GM10248 (cell line): ENCODE results near the gene TTC3.

Experiments
- CTCF ChIA-PET: fragments of 300-600 bp; sonication (Branson Sonifier 250); formaldehyde crosslinking; extraction: SDS; loops from one replicate; lab custom pipeline; 2021; ENCODE audit warnings: antibody characterized with exemption; lab: Yijun Ruan, JAX
- POLR2A ChIA-PET: fragments of 350-650 bp; sonication (Branson Sonifier 250); formaldehyde crosslinking; extraction: SDS; loops from one replicate; lab custom pipeline; 2020; ENCODE audit warnings: antibody characterized with exemption; lab: Yijun Ruan, JAX
- DNase-seq: peaks from one replicate; pipeline ENCODE4 v3.0.0; 2012; ENCODE audit errors: extremely low spot score
- TF ChIP-seq, protein P1 (sequence below): IDR thresholded peaks from 2 replicates; pipeline ENCODE4 v1.5.1; 2012; ENCODE audit warnings: mild to moderate bottlenecking, low read depth; ENCODE audit errors: extremely low read depth, missing control alignments, control extremely low read depth

The TTC3 gene

DNA sequence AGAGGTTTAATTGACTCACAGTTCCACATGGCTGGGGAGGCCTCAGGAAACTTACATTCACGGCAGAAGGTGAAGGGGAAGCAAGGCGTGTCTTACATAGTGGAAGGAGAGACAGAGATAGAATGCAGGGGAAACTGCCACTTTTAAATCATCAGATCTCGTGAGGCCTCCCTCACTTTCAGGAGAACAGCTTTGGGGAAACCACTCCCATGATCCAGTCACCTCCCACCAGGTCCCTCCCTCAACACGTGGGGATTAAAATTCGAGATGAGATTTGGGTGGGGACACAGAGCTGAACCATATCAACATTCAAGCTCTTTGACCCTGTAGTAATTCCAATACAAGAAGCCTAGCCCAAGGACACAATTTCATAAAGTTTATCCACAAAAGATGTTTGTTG, 13.9 kb upstream of the TTC3 start:
- DNase-seq, result no peak
- TF ChIP-seq, protein P1, sequence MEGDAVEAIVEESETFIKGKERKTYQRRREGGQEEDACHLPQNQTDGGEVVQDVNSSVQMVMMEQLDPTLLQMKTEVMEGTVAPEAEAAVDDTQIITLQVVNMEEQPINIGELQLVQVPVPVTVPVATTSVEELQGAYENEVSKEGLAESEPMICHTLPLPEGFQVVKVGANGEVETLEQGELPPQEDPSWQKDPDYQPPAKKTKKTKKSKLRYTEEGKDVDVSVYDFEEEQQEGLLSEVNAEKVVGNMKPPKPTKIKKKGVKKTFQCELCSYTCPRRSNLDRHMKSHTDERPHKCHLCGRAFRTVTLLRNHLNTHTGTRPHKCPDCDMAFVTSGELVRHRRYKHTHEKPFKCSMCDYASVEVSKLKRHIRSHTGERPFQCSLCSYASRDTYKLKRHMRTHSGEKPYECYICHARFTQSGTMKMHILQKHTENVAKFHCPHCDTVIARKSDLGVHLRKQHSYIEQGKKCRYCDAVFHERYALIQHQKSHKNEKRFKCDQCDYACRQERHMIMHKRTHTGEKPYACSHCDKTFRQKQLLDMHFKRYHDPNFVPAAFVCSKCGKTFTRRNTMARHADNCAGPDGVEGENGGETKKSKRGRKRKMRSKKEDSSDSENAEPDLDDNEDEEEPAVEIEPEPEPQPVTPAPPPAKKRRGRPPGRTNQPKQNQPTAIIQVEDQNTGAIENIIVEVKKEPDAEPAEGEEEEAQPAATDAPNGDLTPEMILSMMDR, result no peak
- POLR2A ChIA-PET, result no interaction called here
- CTCF ChIA-PET, result no interaction called here

DNA sequence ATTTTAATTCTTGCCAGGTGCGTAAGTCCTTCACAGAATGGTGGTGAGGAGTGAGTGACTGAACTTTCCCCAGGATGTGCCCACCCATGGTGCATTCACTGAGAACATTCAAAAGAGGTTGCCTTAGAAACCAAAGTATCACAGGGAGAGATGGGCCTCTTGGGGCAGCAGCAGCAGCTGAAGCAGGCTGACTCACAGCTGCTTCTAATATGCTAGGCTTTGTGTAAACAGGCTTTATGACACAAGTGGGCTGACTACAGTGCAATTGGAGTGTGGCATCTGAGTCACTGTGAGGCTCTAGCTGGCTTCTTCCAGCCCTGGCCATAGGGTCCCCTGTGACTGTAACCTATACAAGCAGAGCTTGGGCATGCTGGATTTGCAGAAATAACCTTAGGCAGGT, 12.8 kb upstream of the TTC3 start:
- POLR2A ChIA-PET, result no interaction called here
- CTCF ChIA-PET, result no interaction called here
- TF ChIP-seq, protein P1, result no peak
- DNase-seq, result no peak

DNA sequence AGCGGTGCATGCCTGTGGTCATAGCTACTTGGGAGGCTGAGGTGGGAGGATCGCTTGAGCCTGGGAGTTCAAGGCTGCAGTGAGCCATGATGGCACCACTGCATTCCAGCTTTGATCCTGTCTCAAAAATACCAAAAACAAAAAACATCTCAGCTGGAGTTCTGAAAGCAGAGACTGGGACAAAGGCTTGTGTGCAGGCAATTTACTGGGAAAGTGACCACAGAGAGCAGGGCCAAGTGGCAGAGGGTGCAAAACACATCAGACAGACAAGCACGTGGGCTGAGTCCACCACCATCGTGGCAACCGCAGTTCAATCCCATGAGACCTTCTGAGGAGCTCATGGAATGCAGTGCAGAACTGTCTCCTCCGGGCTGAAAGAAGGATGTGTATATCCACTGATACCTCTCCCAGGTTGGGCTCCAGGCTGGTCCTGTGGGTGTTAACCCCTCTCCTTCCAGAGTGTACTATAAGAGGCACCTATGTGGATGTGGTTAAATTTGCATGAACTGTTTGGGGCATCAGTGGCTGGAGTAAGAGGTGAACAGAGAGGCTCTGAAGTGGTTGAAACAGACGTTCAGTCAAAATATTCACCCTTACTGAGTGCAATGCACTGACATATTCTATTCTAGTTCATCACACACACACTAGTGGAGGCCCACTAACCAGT, 11.0 kb upstream of the TTC3 start:
- POLR2A ChIA-PET, result no interaction called here
- DNase-seq, result no peak
- CTCF ChIA-PET, result interaction anchor here (1.3 kb wide), 1 partner anchor 9 kb away, joined by 5 read pairs; no protein-coding TSS in a partner anchor
- TF ChIP-seq, protein P1, result no peak

DNA sequence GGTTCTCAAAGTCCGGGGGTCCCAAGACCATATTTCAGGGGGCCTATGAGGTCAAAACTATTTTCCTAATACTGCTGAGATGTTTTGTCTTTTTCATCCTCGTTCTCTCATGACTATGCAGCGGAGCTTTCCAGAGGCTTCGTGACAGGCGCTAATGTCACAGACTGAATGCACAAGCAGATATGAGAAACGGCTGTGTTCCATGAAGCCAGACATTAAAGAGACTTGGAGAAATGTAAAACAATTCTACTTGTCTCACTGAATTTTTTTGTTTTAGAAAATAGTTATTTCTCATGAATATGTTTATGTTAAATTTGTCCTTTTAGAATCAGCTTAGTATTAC, 10.5 kb upstream of the TTC3 start:
- no peak for DNase-seq
- ChIA-PET CTCF (interaction anchor here (1.3 kb wide), 1 partner anchor 8 kb away, joined by 5 read pairs; no protein-coding TSS in a partner anchor), POLR2A (no interaction called here)
- TF ChIP-seq, protein P1, result no peak

DNA sequence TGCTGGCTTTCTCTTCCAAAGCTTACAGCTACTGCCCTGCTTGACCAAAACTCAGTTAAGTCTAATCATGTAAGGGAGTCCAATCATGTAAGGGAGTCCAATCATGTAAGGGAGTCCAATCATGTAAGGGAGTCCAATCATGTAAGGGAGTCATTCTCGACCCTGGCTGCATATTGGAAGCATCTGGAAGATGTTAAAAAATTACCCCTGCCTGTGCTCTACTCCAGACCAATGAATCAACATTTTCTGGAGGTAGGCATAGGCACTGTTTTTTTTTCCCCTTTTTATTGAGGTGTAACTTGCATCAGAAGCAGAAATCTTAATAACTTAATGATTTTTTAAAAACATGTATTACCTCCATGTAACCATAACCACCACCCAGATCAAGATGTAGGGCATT, 9.6 kb upstream of the TTC3 start:
- POLR2A ChIA-PET, result no interaction called here
- CTCF ChIA-PET, result no interaction called here
- DNase-seq, result no peak
- TF ChIP-seq, protein P1, result no peak

DNA sequence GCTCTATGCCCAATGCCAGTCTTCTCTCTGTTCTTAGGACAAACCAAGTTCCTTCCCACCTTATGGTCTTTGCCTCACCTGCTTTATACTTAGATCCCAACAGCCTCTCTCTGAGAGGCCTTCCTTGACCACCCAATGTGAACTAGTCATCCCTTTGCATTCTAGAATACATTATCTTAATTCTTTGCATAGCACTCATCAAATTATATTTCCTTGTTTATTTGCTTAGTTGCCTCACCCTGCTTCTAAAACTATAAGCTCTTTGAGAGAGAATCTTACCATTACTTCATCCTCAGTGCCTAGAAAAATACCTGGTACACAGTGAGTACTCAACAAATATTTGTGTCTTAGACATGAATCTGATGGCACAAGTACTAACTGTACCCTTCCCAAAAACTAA, 8.2 kb upstream of the TTC3 start:
- TF ChIP-seq, protein P1, result no peak
- ChIA-PET CTCF (no interaction called here), POLR2A (no interaction called here)
- no peak for DNase-seq
